ENCODE results near the gene SSH3. TPM values are rescaled to one million over a fixed set of nuclear protein-coding genes. Genes with fewer than 3 reads are reported as not detected.

SSH3 gene
- total and polyA plus RNA-seq, 4 donors, result 4.8 to 10.4 (median 8.1) TPM

GRCh38 chr11:67282876-67283371, 20.4 kb upstream of the SSH3 start:
- H3K9me3 ChIP-seq (ENCODE audit: control insufficient read depth in 4 of 4, low read length in 3 of 4), result no peaks in the 10 kb centered on the region
- no peak overlapping the region for H3K9ac ChIP-seq (ENCODE audit: low read depth in 1 of 2, low read length in 2 of 2)
- H3K27ac ChIP-seq (ENCODE audit: low read depth in 1 of 2, low read length in 2 of 2), result peak overlapping the region; percentile 26 to 36
- DNase-seq (ENCODE audit: low spot score), result no peak
- no peak overlapping the region for H3K4me3 ChIP-seq (ENCODE audit: low read depth in 1 of 3, low read length in 3 of 3)
- H3K4me1 ChIP-seq (ENCODE audit: control insufficient read depth in 4 of 4, insufficient read depth in 4 of 4, low read length in 3 of 4), result peaks cover 0 to 14% (median 6%) of the 10 kb centered on the region in 4 donors
- H3K36me3 ChIP-seq (ENCODE audit: control insufficient read depth in 4 of 4, insufficient read depth in 3 of 4, low read depth in 1 of 4, low read length in 3 of 4), result peaks cover 21 to 55% (median 31%) of the 10 kb centered on the region in 4 donors
- H3K27me3 ChIP-seq (ENCODE audit: control insufficient read depth in 4 of 4, insufficient read depth in 4 of 4, low read length in 3 of 4), result no peaks in the 10 kb centered on the region
- TF ChIP-seq SP1 (IDR thresholded peaks at IDR 0.05) (no peak), RAD21 (IDR thresholded peaks at IDR 0.05) (no peak), HNF4A (conservative IDR thresholded peaks at IDR 0.05) (no peak), REST (IDR thresholded peaks at IDR 0.05) (no peak), EGR1 (IDR thresholded peaks at IDR 0.05; ENCODE audit: low read depth in 2 of 2) (no peak), RXRA (IDR thresholded peaks at IDR 0.05) (no peak), GABPA (IDR thresholded peaks at IDR 0.05 in 1 of 2, conservative IDR thresholded peaks at IDR 0.05 in 1 of 2) (no peak), TAF1 (conservative IDR thresholded peaks at IDR 0.05) (no peak), NR2F2 (IDR thresholded peaks at IDR 0.05) (no peak), HNF4G (IDR thresholded peaks at IDR 0.05) (no peak), JUND (IDR thresholded peaks at IDR 0.05) (no peak), FOXA1 (IDR thresholded peaks at IDR 0.05) (no peak)
- TF ChIP-seq, protein P1, sequence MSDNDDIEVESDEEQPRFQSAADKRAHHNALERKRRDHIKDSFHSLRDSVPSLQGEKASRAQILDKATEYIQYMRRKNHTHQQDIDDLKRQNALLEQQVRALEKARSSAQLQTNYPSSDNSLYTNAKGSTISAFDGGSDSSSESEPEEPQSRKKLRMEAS (IDR thresholded peaks at IDR 0.05), result no peak
- TF ChIP-seq, protein P2, sequence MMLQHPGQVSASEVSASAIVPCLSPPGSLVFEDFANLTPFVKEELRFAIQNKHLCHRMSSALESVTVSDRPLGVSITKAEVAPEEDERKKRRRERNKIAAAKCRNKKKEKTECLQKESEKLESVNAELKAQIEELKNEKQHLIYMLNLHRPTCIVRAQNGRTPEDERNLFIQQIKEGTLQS (IDR thresholded peaks at IDR 0.05), result no peak
- TF ChIP-seq, protein P3, sequence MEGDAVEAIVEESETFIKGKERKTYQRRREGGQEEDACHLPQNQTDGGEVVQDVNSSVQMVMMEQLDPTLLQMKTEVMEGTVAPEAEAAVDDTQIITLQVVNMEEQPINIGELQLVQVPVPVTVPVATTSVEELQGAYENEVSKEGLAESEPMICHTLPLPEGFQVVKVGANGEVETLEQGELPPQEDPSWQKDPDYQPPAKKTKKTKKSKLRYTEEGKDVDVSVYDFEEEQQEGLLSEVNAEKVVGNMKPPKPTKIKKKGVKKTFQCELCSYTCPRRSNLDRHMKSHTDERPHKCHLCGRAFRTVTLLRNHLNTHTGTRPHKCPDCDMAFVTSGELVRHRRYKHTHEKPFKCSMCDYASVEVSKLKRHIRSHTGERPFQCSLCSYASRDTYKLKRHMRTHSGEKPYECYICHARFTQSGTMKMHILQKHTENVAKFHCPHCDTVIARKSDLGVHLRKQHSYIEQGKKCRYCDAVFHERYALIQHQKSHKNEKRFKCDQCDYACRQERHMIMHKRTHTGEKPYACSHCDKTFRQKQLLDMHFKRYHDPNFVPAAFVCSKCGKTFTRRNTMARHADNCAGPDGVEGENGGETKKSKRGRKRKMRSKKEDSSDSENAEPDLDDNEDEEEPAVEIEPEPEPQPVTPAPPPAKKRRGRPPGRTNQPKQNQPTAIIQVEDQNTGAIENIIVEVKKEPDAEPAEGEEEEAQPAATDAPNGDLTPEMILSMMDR (IDR thresholded peaks at IDR 0.05; ENCODE audit: low read depth, low read length, missing input control), result no peak
- WGBS, result 95% methylated on average over 11 of the region's 11 CpGs

- Histone ChIP-seq H3K9ac (ENCODE audit: low read depth in 1 of 2, low read length in 2 of 2) (no peak overlapping the region), H3K4me3 (ENCODE audit: low read depth in 1 of 3, low read length in 3 of 3) (no peak overlapping the region), H3K27me3 (ENCODE audit: control insufficient read depth in 4 of 4, insufficient read depth in 4 of 4, low read length in 3 of 4) (no peaks in the 10 kb centered on the region), H3K9me3 (ENCODE audit: control insufficient read depth in 4 of 4, low read length in 3 of 4) (no peaks in the 10 kb centered on the region), H3K36me3 (ENCODE audit: control insufficient read depth in 4 of 4, insufficient read depth in 3 of 4, low read depth in 1 of 4, low read length in 3 of 4) (peaks cover 21 to 55% (median 31%) of the 10 kb centered on the region in 4 donors), H3K4me1 (ENCODE audit: control insufficient read depth in 4 of 4, insufficient read depth in 4 of 4, low read length in 3 of 4) (peaks cover 0 to 19% (median 11%) of the 10 kb centered on the region in 4 donors), H3K27ac (ENCODE audit: low read depth in 1 of 2, low read length in 2 of 2) (peak overlapping the region; percentile 26 to 42)
- DNase-seq (ENCODE audit: low spot score), result no peak
- WGBS, result 86% methylated on average over 13 of the region's 13 CpGs
- TF ChIP-seq, protein P2 (IDR thresholded peaks at IDR 0.05), result no peak
- TF ChIP-seq, protein P1 (IDR thresholded peaks at IDR 0.05), result no peak
- TF ChIP-seq TAF1 (conservative IDR thresholded peaks at IDR 0.05) (no peak), RXRA (IDR thresholded peaks at IDR 0.05) (no peak), RAD21 (IDR thresholded peaks at IDR 0.05) (no peak), REST (IDR thresholded peaks at IDR 0.05) (no peak), ZBTB33 (IDR thresholded peaks at IDR 0.05) (no peak), HNF4G (IDR thresholded peaks at IDR 0.05) (no peak), EGR1 (IDR thresholded peaks at IDR 0.05; ENCODE audit: low read depth in 2 of 2) (no peak), YY1 (IDR thresholded peaks at IDR 0.05) (no peak), JUND (IDR thresholded peaks at IDR 0.05) (no peak)
Measured at GRCh38 chr11:67283481-67283963, 19.8 kb upstream of the SSH3 start.

Data from liver (tissue), 9 donors.